HG03039 (cell line): ENCODE results near the gene A2ML1.
"Not testable (repeated sequence)": the region's sequence is repeated elsewhere in the genome, so short reads cannot be mapped to it uniquely, and the experiment has no call there.

ENCODE experiments used
- ATAC-seq: cut with Tn5 transposase; IDR thresholded peaks from one replicate; pipeline ENCODE4 v1.9.1; 2021; ENCODE audit warnings: mild to moderate bottlenecking, moderate library complexity; ENCODE audit not compliant: unreplicated experiment

The A2ML1 gene

DNA sequence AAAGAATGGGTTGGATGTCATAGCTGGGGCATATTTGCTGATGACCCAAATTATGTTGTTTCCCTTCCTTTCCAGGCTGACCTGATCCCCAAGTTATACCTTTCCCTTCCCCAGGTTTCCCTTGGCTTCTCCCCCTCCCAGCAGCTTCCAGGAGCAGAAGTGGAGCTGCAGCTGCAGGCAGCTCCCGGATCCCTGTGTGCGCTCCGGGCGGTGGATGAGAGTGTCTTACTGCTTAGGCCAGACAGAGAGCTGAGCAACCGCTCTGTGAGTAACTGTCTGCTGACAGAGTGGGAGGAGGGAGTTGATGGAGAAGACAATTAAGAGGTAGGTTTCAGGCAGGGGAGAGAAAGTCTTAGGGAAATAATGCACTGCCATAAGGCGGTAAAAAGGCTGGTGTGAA, 25.0 kb downstream of the A2ML1 start:
- ATAC-seq = no peak

DNA sequence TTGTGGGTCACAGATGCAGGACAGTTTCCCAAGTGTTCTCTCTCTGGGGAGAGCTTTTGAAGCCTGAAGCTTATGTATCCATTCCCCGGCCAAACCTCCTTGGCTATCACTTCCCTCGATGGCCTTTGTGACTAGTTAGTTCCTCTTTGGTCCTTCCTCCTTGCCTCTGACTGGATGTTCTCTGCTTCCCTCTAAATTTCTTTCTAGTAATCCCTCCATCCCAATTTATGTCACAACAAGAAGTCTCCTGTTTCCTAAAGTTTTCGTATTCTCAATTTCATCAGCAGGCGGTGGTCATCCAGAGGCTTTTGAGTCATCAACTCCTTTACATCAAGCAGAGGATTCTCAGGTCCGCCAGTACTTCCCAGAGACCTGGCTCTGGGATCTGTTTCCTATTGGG, 27.5 kb downstream of the A2ML1 start:
- no peak for ATAC-seq

DNA sequence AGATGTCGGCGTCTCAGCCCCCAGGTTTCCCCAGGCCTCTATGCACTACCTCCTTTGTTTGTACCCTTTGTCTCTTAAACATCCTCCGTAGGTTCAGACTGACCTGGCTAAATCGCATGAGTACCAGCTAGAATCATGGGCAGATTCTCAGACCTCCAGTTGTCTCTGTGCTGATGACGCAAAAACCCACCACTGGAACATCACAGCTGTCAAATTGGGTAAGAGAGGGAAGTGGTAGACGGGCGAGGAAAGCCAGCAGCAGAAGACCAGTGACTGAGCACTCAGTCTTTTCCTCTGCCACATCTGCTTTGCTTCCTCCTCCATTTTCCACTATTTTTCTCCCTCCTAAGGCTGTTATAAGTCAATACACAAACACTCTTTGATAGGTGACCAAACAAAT, 29.7 kb downstream of the A2ML1 start:
- no peak for ATAC-seq

DNA sequence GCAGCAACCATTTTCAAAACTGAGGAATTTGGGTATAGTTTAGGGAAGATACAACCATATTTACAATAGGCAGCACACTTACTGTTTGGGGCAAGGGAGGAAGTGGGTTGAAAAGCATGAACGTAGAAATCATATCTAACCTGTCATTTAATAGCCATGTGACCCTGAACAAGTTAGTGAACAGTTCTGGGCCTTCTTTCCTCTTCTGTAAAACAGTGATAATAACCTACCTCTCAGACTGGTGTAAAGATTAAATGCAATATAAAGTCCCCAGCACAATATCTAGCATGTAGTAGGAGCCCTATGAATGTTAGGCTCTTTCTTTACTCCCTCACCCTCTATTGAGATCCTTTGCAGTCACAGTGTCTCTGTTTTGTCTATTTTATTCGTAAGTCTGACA, 33.5 kb downstream of the A2ML1 start:
- no peak for ATAC-seq

DNA sequence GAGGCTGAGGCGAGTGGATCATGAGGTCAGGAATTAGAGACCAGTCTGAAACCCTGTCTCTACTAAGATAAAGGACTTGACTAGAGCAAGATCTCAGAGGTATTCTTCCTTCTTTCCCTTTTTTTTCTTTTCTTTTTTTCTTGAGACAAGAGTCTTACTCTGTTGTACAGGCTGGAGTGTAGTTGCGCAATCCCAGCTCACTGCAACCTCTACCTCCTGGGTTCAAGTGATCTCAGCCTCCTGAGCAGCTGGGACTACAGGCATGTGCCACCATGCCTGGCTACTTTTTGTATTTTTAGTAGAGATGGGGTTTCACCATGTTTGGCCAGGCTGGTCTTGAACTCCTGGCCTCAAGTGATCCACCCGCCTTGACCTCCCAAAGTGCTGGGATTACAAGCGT, 37.0 kb downstream of the A2ML1 start:
- not testable (repeated sequence) for ATAC-seq

GRCh38 chr12:8860165-8860961, 37.9 kb downstream of the A2ML1 start:
- no peak for ATAC-seq

DNA sequence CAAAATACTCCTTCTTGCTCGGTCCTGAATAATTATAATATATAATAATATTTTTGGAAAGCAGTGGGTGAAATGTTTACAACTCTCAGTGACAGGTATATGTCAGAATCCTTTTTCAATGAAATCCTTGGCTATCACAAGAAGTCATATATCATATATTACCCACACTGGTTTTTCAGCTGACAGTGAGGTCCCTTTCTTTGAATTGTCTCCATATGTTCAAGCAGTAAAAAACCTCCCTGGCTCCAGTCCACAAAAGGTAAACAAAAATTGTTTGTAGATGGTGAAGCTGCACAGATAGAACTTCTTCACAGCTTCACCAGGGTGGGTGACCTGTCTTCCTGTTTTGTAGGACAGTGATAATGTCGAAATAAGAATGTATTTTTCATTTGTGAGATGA, 44.0 kb downstream of the A2ML1 start:
- ATAC-seq = no peak

- no peak for ATAC-seq
Measured at GRCh38 chr12:8867009-8867408, 44.6 kb downstream of the A2ML1 start.

DNA sequence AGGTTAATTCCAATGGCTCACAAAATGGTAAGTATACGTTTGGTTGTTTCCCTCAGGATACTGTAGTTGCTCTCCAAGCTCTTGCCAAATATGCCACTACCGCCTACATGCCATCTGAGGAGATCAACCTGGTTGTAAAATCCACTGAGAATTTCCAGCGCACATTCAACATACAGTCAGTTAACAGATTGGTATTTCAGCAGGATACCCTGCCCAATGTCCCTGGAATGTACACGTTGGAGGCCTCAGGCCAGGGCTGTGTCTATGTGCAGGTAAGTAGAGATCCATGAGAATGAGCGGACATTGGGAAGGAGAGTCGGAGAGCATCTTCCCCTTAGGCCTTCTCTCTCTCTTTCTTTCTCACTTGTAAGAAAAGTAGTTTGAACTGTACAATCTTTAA, 45.4 kb downstream of the A2ML1 start:
- ATAC-seq = no peak

- no peak for ATAC-seq
Measured at GRCh38 chr12:8870586-8870985, 48.2 kb downstream of the A2ML1 start.

DNA sequence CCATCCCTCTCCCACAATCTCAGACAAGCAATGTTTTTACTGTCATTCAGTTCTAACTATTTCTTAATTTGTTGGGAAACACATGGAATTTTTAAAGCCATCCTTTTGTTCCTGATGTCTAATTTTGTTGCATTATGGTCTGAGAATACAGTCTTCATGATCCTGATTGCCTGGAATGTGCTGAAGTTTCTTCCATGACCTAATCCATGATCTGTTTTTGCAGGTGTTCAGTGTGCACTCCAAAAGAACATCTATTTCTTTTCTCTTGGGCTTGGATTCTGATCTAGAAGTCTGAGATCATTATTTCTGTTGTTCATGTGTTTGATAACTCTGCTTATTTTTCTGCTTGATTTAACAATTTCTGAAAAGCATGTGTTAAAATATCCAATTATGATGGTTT, 48.6 kb downstream of the A2ML1 start:
- no peak for ATAC-seq

- ATAC-seq = no peak
Measured at GRCh38 chr12:8876887-8877286, 54.5 kb downstream of the A2ML1 start.

DNA sequence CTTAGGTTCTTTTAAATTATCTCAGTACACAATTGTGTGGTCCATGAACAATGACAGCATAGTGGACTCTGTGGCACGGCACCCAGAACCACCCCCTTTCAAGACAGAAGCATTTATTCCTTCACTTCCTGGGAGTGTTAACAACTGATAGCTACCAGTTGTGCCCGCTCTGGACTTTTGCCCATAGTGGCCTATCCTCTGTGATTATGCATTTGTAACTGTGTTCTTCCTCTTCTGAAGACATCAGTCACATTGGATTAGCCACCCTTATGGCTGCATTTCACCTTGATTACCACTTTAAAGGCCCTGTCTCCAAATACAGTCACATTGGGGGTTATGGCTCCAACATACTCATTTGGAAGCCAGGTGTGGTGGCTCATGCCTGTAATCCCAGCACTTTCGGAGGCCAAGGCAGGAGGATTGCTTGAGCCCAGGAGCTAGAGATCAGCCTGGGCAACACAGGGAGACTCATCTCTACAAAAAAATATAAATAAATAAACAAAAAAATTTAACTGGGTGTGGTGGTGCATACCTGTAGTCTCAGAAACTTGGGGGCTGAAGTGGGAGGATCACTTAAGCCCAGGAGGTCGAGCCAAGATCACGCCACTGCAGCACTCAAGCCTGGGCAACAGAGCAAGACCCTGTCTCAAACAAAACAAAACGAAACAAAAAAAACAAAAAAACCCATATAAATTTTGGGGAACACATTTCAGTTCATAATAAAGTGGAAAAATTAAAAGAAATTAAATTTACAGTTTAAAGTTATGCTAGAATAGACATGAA, 64.3 kb downstream of the A2ML1 start:
- no peak for ATAC-seq

DNA sequence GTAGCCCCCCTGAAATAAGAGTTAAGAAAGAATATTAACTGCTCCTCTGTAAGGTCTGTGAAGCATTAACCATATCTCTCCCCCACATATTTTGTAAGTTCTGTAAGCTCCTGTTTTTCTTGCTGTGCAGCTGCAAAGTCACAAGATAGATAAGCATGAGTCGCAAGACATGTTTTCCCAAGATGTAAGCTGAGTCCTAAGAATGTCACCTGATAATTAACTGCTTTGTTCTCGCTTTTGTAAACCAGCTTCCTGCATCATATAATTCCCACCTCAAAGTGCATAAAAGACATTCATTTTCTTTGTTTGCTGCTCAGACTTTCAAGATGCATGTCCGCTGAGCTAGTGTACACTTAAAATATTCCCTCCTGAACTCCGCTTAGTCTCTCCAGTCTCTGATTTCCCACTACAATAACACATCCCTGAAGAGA, 64.9 kb downstream of the A2ML1 start:
- no peak for ATAC-seq

- ATAC-seq = no peak
Measured at GRCh38 chr12:8890313-8891085, 68.1 kb downstream of the A2ML1 start.

DNA sequence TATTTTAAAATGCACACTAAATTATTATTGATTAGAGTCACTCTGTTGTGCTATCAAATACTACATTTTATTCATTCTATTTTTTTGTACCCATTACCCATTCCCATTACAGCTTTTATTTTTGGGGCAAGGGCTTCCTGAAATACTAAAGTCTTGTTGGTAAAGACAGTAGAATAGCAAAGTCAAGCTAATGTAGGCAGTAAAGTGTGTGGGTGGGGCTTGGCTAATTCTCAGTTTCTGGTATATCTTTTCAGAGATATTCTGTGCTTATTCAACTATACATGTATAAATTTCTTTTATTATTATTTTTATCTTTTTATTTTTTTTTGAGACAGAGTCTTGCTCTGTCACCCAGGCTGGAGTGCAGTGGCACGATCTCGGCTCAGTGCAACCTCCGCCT, 69.6 kb downstream of the A2ML1 start:
- ATAC-seq = no peak

DNA sequence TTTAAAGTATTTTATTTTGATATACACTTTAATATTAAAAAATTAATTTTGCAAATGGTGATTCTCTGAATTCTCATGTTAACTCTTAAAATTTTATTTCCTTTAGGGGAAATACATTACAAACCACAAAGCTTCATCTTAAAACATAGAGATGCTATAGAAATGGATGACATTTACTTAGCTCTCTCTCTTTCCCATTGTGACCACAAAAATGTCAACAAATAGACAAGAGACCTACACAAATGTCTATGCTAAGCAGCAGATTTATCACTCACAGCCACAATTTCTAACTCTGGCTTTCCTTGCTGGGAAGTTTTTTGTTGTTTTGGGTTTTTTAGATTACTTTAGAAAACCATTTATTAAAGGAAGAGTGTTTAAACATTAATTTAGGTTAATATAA, 72.0 kb downstream of the A2ML1 start:
- no peak for ATAC-seq

GRCh38 chr12:8894986-8895385, 72.6 kb downstream of the A2ML1 start:
- no peak for ATAC-seq

- ATAC-seq = no peak
Measured at GRCh38 chr12:8897081-8897480, 74.7 kb downstream of the A2ML1 start.

- ATAC-seq = no peak
Measured at GRCh38 chr12:8899830-8900229, 77.4 kb downstream of the A2ML1 start.

GRCh38 chr12:8902703-8903102, 80.3 kb downstream of the A2ML1 start:
- not testable (repeated sequence) for ATAC-seq

- no peak for ATAC-seq
Measured at GRCh38 chr12:8903646-8904045, 81.2 kb downstream of the A2ML1 start.
